CD14-positive monocyte (primary cell): ENCODE measurements around the gene DNAAF6. TPM values are rescaled to one million over a fixed set of nuclear protein-coding genes. Genes with fewer than 3 reads are reported as not detected.

Experiments used
- DNase-seq, 3 donors: peaks; one replicate each; pipeline ENCODE4 v3.0.0-alpha.2; 2011 to 2022
- H2AFZ ChIP-seq: 2 replicates; pipeline ENCODE4 v1.6.0; 2012; ENCODE audit warnings: mild to moderate bottlenecking, low read depth, low read length, inconsistent platforms; ENCODE audit not compliant: insufficient read depth, poor library complexity, severe bottlenecking
- H3K27ac ChIP-seq, 2 donors: 1 replicate in 1 of 2; 2 replicates in 1 of 2; pipeline ENCODE4 v1.5.1; 2012 to 2013; ENCODE audit warnings: low read length in 2 of 2, control low read depth in 1 of 2, inconsistent platforms in 1 of 2, low read depth in 1 of 2, mild to moderate bottlenecking in 1 of 2
- H3K27me3 ChIP-seq, 2 donors: one replicate each; pipeline versions ENCODE4 v1.6.0 to v1.6.1; 2011 to 2013; ENCODE audit warnings: low read length in 2 of 2; ENCODE audit not compliant: control insufficient read depth in 2 of 2, insufficient read depth in 2 of 2
- H3K36me3 ChIP-seq, 2 donors: replicated peaks in 1 of 2; 1 replicate in 1 of 2; 2 replicates in 1 of 2; pipeline versions ENCODE4 v1.5.1 to v1.6.1; 2012 to 2013; ENCODE audit warnings: low read length in 2 of 2, control low read depth in 1 of 2, inconsistent platforms in 1 of 2, mild to moderate bottlenecking in 1 of 2; ENCODE audit not compliant: insufficient read depth in 2 of 2, control insufficient read depth in 1 of 2
- H3K4me1 ChIP-seq, 2 donors: 1 replicate in 1 of 2; 2 replicates in 1 of 2; pipeline versions ENCODE4 v1.5.1 to v1.6.1; 2012 to 2013; ENCODE audit warnings: low read length in 2 of 2, control low read depth in 1 of 2, inconsistent platforms in 1 of 2, mild to moderate bottlenecking in 1 of 2, moderate library complexity in 1 of 2; ENCODE audit not compliant: insufficient read depth in 2 of 2, control insufficient read depth in 1 of 2
- H3K4me2 ChIP-seq: replicated peaks from 2 replicates; pipeline ENCODE3; 2012; ENCODE audit warnings: low read length, moderate library complexity, mild to moderate bottlenecking; ENCODE audit not compliant: poor library complexity, severe bottlenecking; ENCODE audit errors: extremely low read depth
- H3K4me3 ChIP-seq, 3 experiments: fragments of 200-600 bp in 1 of 3; sonication (generic) in 1 of 3; replicated peaks in 1 of 3; 1 replicate in 2 of 3; 2 replicates in 1 of 3; pipeline ENCODE4 v1.5.1; 2011 to 2013; ENCODE audit warnings: low read length in 3 of 3, mild to moderate bottlenecking in 3 of 3, control low read depth in 2 of 3, low read depth in 2 of 3, inconsistent platforms in 1 of 3, moderate library complexity in 1 of 3
- H3K79me2 ChIP-seq: 2 replicates; pipeline ENCODE4 v1.6.0; 2012; ENCODE audit warnings: mild to moderate bottlenecking, control low read depth, inconsistent platforms, low read length, moderate library complexity; ENCODE audit not compliant: insufficient read depth
- H3K9ac ChIP-seq: 2 replicates; pipeline ENCODE4 v1.6.0; 2017; ENCODE audit warnings: low read length, mild to moderate bottlenecking; ENCODE audit not compliant: insufficient read depth, poor library complexity, severe bottlenecking
- H3K9me3 ChIP-seq, 2 donors: replicated peaks in 1 of 2; 1 replicate in 1 of 2; 2 replicates in 1 of 2; pipeline versions ENCODE4 v1.5.1 to v1.6.1; 2012 to 2013; ENCODE audit warnings: low read length in 2 of 2, control low read depth in 1 of 2; ENCODE audit not compliant: control insufficient read depth in 1 of 2, insufficient read depth in 1 of 2
- H4K20me1 ChIP-seq: 2 replicates; pipeline ENCODE4 v1.6.0; 2012; ENCODE audit warnings: mild to moderate bottlenecking, low read length, control low read depth, moderate library complexity; ENCODE audit not compliant: insufficient read depth
- H3K27ac Mint-ChIP-seq, 7 donors: one replicate each; pipeline ENCODE4 v1.8.0; 2020; ENCODE audit warnings: mild to moderate bottlenecking in 7 of 7, mixed read lengths in 7 of 7, moderate library complexity in 6 of 7, inconsistent platforms in 2 of 7
- H3K27me3 Mint-ChIP-seq, 3 donors: one replicate each; pipeline ENCODE4 v1.8.0; 2021 to 2022; ENCODE audit warnings: low read depth in 3 of 3, mild to moderate bottlenecking in 3 of 3, mixed read lengths in 3 of 3, moderate library complexity in 3 of 3, inconsistent platforms in 1 of 3
- H3K36me3 Mint-ChIP-seq, 2 donors: one replicate each; pipeline ENCODE4 v1.8.0; 2020; ENCODE audit warnings: mixed read lengths in 2 of 2, inconsistent platforms in 1 of 2, mild to moderate bottlenecking in 1 of 2
- H3K4me1 Mint-ChIP-seq: one replicate; pipeline ENCODE4 v1.8.0; 2020; ENCODE audit warnings: mild to moderate bottlenecking, mixed read lengths
- H3K4me3 Mint-ChIP-seq, 2 donors: one replicate each; pipeline ENCODE4 v1.8.0; 2020; ENCODE audit warnings: mild to moderate bottlenecking in 2 of 2, mixed read lengths in 2 of 2, moderate library complexity in 1 of 2
- H3K9me3 Mint-ChIP-seq, 7 donors: one replicate each; pipeline ENCODE4 v1.8.0; 2020 to 2022; ENCODE audit warnings: mixed read lengths in 7 of 7, mild to moderate bottlenecking in 6 of 7, moderate library complexity in 6 of 7, inconsistent platforms in 2 of 7
- WGBS: methylation state at CpG from one replicate; pipeline ENCODE4 v1.1.5; 2013; ENCODE audit warnings: missing lambda C conversion rate; ENCODE audit not compliant: insufficient coverage; 5-methylcytosine and 5-hydroxymethylcytosine counted together
- intact Hi-C, 2 donors: fragments of 100-400 bp; cut with micrococcal nuclease; formaldehyde crosslinking; loops; one replicate each; pipeline versions ENCODE4 v1.15.0 to v1.15.1; 2023
- polyA plus RNA-seq, 3 donors: library from polyadenylated mRNA; depleted of rRNA in 1 of 3; unstranded in 2 of 3; stranded (reverse) in 1 of 3; fragments of 300-500 nt in 2 of 3; fragments of >200 nt in 1 of 3; fragmentation: Illumina TruSeq in 2 of 3; gene quantifications; 1 replicate in 2 of 3; 2 replicates in 1 of 3; pipeline ENCODE4 v1.2.3, GENCODE V29; 2012 to 2021
- TF ChIP-seq, protein P1 (sequence below): fragments of 200-600 bp; IDR thresholded peaks from one replicate; pipeline ENCODE4 v1.8.0; 2022; ENCODE audit warnings: antibody characterized with exemption, mild to moderate bottlenecking

DNAAF6 gene
- polyA plus RNA-seq, 3 donors, result not detected

- WGBS, result 60% methylated on average over 2 of the region's 2 CpGs
- TF ChIP-seq, protein P1, sequence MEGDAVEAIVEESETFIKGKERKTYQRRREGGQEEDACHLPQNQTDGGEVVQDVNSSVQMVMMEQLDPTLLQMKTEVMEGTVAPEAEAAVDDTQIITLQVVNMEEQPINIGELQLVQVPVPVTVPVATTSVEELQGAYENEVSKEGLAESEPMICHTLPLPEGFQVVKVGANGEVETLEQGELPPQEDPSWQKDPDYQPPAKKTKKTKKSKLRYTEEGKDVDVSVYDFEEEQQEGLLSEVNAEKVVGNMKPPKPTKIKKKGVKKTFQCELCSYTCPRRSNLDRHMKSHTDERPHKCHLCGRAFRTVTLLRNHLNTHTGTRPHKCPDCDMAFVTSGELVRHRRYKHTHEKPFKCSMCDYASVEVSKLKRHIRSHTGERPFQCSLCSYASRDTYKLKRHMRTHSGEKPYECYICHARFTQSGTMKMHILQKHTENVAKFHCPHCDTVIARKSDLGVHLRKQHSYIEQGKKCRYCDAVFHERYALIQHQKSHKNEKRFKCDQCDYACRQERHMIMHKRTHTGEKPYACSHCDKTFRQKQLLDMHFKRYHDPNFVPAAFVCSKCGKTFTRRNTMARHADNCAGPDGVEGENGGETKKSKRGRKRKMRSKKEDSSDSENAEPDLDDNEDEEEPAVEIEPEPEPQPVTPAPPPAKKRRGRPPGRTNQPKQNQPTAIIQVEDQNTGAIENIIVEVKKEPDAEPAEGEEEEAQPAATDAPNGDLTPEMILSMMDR, result no peak
Observed at GRCh38 chrX:107228486-107228819, 22.0 kb downstream of the DNAAF6 start.

GRCh38 chrX:107272431-107272921 lies 66.1 kb downstream of the DNAAF6 start:
- H3K27ac Mint-ChIP-seq, result no peak overlapping the region
- H3K4me3 Mint-ChIP-seq, result peak overlapping the region in 1 of 2 donors; percentile 60
- peaks cover 8 to 21% (median 21%) of the 10 kb centered on the region in 3 donors for H3K27me3 Mint-ChIP-seq

More at GRCh38 chrX:107228486-107228819, 22.0 kb downstream of the DNAAF6 start:
- Histone ChIP-seq H2AFZ (no peak overlapping the region), H3K4me2 (no peak overlapping the region), H3K9me3 (no peaks in the 10 kb centered on the region), H3K79me2 (no peaks in the 10 kb centered on the region), H3K4me1 (peaks cover 4% of the 10 kb centered on the region in 2 donors), H4K20me1 (no peaks in the 10 kb centered on the region), H3K27ac (no peak overlapping the region), H3K4me3 (no peak overlapping the region), H3K27me3 (peaks cover 0 to 2% of the 10 kb centered on the region in 2 donors), H3K36me3 (no peaks in the 10 kb centered on the region), H3K9ac (no peak overlapping the region)
- no peaks in the 10 kb centered on the region for H3K9me3 Mint-ChIP-seq
- peaks cover 1 to 12% (median 7%) of the 10 kb centered on the region in 3 donors for H3K27me3 Mint-ChIP-seq
- H3K4me3 Mint-ChIP-seq, result no peak overlapping the region
- no peak overlapping the region for H3K27ac Mint-ChIP-seq
- peaks cover 6% of the 10 kb centered on the region for H3K4me1 Mint-ChIP-seq
- no peak for DNase-seq
- no peaks in the 10 kb centered on the region for H3K36me3 Mint-ChIP-seq
- intact Hi-C loops, result no loop called here

More at GRCh38 chrX:107272431-107272921, 66.1 kb downstream of the DNAAF6 start:
- H3K4me2 ChIP-seq, result no peak overlapping the region
- H3K4me1 Mint-ChIP-seq, result no peaks in the 10 kb centered on the region
- no peaks in the 10 kb centered on the region for H3K36me3 ChIP-seq
- no peak overlapping the region for H3K27ac ChIP-seq
- intact Hi-C loops, result no loop called here
- TF ChIP-seq, protein P1, result no peak
- DNase-seq, result no peak
- peaks cover 0 to 6% (median 3%) of the 10 kb centered on the region in 7 donors for H3K9me3 Mint-ChIP-seq
- no peak overlapping the region for H3K4me3 ChIP-seq
- no peak overlapping the region for H3K9ac ChIP-seq
- H3K27me3 ChIP-seq, result peaks cover 0 to 12% of the 10 kb centered on the region in 2 donors
- H2AFZ ChIP-seq, result no peak overlapping the region
- H3K36me3 Mint-ChIP-seq, result no peaks in the 10 kb centered on the region
- 5% methylated on average over 33 of the region's 41 CpGs for WGBS
- H3K4me1 ChIP-seq, result no peaks in the 10 kb centered on the region
- H3K79me2 ChIP-seq, result no peaks in the 10 kb centered on the region
- no peaks in the 10 kb centered on the region for H4K20me1 ChIP-seq
- peaks cover 0 to 8% of the 10 kb centered on the region in 2 donors for H3K9me3 ChIP-seq
